Epithelial cell of proximal tubule (primary cell): ENCODE measurements around the gene PRADC1. TPM values are rescaled to one million over a fixed set of nuclear protein-coding genes. Genes with fewer than 3 reads are reported as not detected.

Experiments used
- DNase-seq: peaks from one replicate; pipeline ENCODE4 v3.0.0-alpha.2; 2011; ENCODE audit warnings: low read depth
- H3K4me3 ChIP-seq: 2 replicates; pipeline ENCODE4 v1.5.1; 2011; ENCODE audit warnings: low read depth, mild to moderate bottlenecking, low read length
- total RNA-seq: library from RNA; depleted of rRNA; stranded (reverse); fragments of >200 nt; gene quantifications from 2 replicates; pipeline ENCODE4 v1.2.3, GENCODE V29; 2015
- TF ChIP-seq, protein P1 (sequence below): conservative IDR thresholded peaks from 2 replicates; pipeline ENCODE4 v1.5.1; 2012; ENCODE audit warnings: low read depth, mild to moderate bottlenecking, low read length

The PRADC1 gene
- total RNA-seq, 1 donor from 2014 or later: 5.0 TPM

DNA sequence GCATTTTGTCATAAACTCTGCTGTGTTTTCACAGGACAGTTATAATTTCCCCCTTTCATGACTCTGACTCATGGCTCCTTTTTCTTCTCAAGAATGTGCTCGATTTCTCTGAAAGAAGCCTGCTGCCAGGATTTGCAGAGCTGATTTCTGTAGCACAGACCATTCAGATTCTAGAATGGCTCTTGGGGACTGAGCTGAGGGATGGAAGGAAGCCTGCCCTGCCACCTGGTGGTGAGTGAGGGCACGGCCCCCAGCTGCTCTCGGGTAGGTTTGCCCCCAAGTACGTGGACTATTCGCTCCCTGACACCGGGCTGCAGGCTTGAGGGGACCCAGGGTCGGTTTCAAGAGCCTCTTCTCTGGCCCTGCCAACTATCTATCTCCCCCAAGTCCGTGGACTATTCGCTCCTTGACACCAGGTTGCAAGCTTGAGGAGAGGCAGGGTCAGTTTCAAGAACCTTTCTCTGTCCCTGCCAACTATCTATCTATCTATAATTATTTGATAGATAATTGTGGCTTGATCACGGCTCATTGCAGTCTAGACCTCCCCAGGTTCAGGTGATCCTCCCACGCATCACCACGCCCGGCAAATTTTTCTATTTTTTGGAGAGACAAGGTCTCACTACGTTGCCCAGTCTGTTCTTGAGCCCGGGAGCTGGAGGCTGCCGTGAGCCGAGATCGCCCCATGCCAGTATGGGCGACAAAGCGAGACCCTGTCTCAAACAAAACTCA, 20.4 kb downstream of the PRADC1 start:
- TF ChIP-seq, protein P1, sequence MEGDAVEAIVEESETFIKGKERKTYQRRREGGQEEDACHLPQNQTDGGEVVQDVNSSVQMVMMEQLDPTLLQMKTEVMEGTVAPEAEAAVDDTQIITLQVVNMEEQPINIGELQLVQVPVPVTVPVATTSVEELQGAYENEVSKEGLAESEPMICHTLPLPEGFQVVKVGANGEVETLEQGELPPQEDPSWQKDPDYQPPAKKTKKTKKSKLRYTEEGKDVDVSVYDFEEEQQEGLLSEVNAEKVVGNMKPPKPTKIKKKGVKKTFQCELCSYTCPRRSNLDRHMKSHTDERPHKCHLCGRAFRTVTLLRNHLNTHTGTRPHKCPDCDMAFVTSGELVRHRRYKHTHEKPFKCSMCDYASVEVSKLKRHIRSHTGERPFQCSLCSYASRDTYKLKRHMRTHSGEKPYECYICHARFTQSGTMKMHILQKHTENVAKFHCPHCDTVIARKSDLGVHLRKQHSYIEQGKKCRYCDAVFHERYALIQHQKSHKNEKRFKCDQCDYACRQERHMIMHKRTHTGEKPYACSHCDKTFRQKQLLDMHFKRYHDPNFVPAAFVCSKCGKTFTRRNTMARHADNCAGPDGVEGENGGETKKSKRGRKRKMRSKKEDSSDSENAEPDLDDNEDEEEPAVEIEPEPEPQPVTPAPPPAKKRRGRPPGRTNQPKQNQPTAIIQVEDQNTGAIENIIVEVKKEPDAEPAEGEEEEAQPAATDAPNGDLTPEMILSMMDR: peak; percentile 97
- H3K4me3 ChIP-seq: no peak overlapping the region
- no peak for DNase-seq

DNA sequence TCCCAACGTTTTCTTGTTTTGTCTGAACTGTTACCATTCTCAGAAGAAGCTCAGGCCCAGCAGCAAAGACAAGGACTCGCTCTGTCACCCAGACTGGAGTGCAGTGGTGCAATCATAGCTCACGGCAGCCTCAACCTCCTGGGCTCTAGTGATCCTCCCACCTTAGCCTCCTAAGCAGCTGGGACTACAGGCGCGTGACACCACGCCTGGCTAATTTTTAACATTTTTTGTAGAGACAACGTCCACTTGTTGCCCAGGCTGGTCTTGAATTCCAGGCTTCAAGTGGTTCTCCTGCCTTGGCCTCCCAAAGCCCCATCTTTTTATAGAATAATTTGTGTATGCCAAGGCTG, 21.0 kb downstream of the PRADC1 start:
- DNase-seq: no peak
- TF ChIP-seq, protein P1: no peak
- no peak overlapping the region for H3K4me3 ChIP-seq

DNA sequence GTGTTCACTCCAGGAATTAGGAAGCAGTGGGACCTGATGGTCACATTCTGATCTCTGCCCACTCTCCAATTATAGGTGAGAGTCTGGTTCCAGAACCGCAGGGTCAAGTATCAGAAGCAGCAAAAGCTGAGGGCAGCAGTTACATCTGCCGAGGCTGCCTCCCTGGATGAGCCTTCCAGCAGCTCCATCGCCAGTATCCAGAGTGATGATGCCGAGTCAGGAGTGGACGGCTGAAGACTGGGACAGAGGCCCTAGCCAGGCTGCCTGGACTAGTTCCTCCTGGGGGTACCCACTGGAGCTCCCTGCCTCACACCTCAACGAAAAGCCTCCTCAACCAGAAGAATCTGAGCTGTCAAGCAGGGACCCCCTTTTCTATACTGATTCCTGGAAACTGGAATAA, 22.3 kb downstream of the PRADC1 start:
- no peak overlapping the region for H3K4me3 ChIP-seq
- no peak for DNase-seq
- TF ChIP-seq, protein P1: no peak

DNA sequence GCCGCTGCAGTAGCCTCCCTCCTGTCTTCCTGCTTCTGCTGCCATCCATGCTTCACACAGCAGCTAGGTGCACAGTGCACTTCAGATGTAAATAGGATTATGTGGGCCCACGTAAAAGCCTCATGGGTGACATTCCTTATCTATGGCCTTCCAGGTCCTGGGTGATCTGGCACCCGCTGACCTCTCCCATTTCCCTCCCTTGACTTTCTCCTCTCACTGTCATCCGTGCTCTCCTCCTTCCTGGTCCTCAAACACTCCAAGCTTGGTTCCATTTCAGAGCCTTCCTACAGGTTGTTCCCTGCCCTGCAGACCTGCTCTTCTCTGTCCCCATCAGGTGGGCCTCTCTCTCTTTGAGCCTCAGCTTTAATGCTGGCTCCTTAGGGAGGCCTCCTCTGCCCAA, 23.0 kb downstream of the PRADC1 start:
- no peak for DNase-seq
- TF ChIP-seq, protein P1: no peak
- H3K4me3 ChIP-seq: no peak overlapping the region

DNA sequence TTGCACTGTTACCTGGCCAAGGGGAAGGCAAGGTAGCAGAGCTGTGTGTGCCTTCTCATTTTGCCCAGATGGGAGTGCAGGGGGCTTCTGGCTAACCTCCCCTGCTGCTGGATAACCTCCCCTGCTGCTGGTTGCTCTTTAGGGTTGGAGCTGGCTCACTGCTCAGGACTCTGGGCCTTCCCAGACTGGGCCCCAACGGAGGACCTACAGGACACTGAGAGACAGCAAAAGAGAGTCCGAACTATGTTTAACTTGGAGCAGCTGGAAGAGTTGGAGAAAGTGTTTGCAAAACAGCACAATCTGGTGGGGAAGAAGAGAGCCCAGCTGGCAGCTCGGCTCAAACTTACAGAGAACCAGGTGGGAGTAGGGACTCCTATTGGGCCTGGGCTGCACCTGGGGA, 24.8 kb downstream of the PRADC1 start:
- DNase-seq: no peak
- H3K4me3 ChIP-seq: no peak overlapping the region
- TF ChIP-seq, protein P1: no peak

DNA sequence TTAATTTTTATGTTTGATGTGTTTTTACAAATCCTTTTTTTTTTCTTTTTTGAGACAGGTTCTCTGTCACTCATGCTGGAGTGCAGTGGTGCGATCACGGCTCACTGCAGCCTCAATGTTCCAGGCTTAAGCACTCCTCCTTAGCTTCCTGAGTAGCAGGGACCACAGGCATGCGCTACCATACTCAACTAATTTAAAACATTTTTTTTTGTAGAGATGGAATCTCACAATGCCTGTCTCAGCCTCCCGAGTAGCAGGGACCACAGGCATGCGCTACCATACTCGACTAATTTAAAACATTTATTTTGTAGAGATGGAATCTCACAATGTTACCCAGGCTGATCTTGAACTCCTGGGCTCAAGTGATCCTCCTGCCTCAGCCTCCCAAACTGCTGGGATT, 27.4 kb downstream of the PRADC1 start:
- DNase-seq: no peak
- no peak overlapping the region for H3K4me3 ChIP-seq
- TF ChIP-seq, protein P1: no peak

DNA sequence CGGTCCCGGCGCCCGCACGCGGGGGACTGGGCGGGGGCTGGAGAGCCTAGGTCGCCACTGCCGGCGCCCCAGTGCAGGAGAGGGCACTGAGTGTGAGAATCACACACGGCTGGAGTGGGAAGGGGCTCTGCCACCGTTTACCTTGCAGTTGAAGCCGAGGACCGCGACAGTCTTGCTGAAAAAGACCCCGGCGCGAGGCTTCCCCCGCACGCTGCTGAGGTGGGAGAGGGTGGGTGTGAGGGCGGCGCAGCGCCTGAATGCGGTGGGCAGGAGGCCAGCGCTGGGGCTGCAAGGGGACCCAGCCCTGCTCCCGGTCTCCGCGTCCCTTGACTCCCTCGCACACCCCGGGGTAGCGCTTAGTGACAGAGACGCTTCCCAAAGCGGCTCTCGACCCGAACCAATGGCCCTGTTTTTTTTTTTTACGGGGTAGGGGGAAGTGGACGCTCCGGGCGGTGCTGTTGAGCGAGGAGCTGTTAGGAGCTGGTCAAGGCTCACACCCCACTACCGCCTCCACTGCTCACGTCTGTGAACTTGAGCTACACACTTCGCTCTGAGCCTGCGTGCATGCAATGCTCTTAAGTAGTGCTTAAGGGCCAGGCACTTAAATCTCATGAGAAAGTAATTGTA, 29.9 kb downstream of the PRADC1 start:
- DNase-seq: no peak
- TF ChIP-seq, protein P1: no peak
- H3K4me3 ChIP-seq: no peak overlapping the region
